GM18508 (cell line): ENCODE data around the gene MAN2C1.
"Not testable (repeated sequence)": the region's sequence is repeated elsewhere in the genome, so short reads cannot be mapped to it uniquely, and the experiment has no call there.

Source experiments
- ATAC-seq: cut with Tn5 transposase; IDR thresholded peaks from one replicate; pipeline ENCODE4 v1.9.1; 2021; ENCODE audit warnings: moderate number of reproducible peaks; ENCODE audit not compliant: insufficient read depth, unreplicated experiment

The MAN2C1 gene

GRCh38 chr15:75361989-75362641, 6.3 kb downstream of the MAN2C1 start:
- ATAC-seq = no peak

DNA sequence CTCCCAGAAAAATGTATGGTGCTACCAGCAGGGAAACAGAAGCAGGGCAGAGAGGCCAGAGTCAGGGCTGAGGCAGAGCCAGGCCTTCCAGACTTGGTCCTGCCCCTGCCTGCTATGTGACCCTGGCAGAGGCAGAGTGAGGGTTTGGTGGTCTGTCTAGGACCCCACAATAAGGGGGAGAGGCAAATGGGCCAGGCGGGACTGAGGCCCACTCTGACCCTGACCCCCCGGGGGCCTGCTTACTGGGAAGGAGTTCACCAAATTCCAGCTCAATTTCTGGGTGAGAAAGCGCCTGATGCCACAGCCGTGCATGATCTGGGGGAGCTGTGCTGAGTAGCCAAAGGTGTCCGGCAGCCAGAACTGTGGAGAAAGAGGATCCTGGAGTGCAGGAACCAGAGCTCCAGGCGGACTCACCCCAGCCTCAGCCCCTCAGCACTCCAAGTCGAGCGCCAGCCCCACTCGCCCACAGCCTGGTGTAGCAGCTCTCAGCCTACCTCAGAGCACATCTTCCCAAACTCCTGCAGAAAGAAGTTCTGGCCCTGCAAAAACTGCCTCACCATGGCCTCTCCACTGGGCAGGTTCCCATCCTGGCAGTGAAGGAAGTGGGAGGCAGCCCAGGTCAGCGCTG, 6.9 kb downstream of the MAN2C1 start:
- ATAC-seq = no peak

- no peak for ATAC-seq
Measured at GRCh38 chr15:75360856-75361255, 7.6 kb downstream of the MAN2C1 start.

GRCh38 chr15:75360391-75360790, 8.0 kb downstream of the MAN2C1 start:
- ATAC-seq = no peak

DNA sequence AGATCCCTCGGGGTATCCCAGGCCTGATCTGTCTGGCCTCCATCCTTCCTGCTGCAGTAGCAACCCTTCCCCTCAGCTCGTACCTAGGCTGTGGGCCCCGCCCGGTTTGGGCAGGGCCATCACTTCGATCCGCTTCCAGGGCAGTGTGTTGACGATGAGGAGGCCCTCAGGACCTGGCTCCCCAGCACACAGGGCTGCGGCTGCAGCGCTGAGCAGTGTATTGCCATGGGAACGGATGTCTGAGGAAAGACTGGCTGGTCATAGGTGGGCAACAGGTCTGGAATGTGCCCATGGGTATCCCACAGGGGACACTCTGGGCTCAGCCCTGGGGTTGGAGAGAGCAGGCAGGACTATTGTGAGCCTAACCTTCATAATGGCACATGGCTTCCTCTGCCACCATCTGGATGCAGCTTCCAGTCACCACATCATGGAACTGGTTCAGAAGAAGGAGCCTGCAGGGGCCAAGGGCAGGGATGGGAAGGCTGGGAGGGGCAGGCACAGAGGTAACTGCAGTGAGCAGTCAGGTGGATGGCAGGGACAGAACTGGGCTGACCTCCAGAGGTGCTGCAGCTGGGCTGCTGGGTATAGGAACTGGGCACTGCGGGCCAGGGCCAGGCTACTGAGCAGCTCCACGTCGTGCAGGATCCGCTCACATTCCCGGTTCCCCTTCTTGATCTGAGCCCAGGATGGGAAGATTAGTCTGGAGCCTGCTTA, 8.7 kb downstream of the MAN2C1 start:
- no peak for ATAC-seq

DNA sequence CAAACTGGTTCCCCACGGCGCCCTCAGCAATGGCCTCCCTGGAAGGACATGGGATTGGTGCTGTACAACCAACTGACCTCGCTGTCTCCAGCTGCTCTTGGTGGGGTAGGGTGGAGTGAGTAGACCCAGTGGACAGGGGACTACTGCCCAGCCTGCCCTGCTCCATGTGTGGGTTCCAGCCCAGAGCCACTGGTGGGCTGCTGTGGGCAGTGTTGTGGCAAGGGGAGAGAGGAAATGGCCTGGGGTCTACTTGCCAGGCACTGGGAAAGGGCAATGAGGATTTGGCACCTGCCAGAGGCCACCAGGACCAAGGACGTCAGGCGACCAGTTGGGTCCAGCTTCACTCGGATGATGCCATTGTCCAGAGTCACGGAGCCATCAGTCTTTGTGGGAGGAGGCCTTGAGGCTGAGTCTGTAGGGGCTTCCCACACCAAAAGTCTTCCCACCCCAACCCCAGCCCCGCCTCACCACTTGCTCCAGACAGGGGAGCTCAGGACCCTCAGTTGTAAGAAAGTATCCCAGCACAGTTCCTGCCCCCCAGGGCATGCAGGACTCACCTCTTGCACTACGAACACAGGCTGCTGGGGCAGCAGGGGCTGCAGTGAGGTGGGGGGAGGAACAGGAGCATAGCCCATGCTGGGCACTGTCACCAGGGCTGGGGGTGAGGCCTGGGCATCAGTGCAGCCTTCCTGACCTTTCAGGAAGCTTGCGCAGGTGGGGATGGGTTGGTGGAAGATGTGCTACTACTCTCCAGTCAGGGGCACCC, 9.5 kb downstream of the MAN2C1 start:
- ATAC-seq = no peak

- no peak for ATAC-seq
Measured at GRCh38 chr15:75357976-75358673, 10.3 kb downstream of the MAN2C1 start.

- no peak for ATAC-seq
Measured at GRCh38 chr15:75356517-75356916, 11.9 kb downstream of the MAN2C1 start.

- no peak for ATAC-seq
Measured at GRCh38 chr15:75356006-75356405, 12.4 kb downstream of the MAN2C1 start.

DNA sequence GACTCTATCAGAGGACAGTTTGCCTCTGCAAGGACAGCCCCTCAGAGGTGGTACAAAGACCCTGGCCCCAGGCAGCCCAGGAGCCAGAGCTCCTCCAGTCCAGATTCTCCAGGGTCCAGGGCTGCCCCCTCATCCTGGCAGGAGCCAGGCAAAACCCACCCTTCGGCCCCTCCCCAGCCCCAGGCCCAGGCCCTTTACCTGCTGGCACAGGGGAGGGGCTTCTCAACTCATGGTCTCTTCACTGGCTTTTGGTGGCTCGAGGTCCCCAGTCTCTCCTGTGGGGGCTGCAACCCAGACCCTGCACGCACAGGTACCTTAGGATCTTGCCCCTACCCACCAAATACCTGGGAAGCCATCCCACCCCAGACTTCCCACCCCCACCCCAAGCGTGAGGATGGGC, 13.0 kb downstream of the MAN2C1 start:
- ATAC-seq = no peak

DNA sequence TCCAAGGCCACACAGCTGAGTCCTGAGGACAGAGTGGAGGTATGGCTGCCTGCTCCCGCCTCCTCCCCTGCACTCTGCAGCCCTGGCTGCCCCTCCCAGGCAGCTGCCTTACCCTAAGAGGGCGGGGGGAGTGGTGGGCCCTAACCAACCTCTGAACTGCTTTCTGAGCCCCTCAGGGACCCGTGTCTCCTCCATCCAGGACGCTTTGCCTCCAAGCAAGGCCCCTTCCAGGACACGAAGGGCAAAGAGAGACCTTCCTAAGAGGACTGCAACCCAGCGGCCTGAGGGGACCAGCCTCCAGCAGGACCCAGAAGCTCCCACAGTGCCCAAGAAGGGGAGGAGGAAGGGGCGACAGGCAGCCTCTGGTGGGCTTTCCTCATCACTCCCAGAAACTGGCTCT, 14.0 kb downstream of the MAN2C1 start:
- no peak for ATAC-seq

DNA sequence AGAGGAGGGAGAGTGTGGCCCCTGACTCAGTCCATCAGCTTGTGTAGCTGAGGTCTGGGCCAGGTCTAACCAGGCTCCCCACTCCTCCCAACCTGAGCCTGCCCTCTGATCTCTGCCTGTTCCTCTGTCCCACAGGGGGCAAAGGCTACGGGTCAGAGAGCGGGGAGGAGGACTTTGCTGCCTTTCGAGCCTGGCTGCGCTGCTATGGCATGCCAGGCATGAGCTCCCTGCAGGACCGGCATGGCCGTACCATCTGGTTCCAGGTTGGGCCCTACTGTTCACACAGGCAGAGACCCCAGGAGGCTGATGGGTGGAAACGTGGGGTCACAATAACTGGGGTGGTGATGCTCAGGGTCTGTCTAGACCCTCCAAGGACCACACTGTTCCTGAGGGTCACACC, 14.8 kb downstream of the MAN2C1 start:
- ATAC-seq = no peak

DNA sequence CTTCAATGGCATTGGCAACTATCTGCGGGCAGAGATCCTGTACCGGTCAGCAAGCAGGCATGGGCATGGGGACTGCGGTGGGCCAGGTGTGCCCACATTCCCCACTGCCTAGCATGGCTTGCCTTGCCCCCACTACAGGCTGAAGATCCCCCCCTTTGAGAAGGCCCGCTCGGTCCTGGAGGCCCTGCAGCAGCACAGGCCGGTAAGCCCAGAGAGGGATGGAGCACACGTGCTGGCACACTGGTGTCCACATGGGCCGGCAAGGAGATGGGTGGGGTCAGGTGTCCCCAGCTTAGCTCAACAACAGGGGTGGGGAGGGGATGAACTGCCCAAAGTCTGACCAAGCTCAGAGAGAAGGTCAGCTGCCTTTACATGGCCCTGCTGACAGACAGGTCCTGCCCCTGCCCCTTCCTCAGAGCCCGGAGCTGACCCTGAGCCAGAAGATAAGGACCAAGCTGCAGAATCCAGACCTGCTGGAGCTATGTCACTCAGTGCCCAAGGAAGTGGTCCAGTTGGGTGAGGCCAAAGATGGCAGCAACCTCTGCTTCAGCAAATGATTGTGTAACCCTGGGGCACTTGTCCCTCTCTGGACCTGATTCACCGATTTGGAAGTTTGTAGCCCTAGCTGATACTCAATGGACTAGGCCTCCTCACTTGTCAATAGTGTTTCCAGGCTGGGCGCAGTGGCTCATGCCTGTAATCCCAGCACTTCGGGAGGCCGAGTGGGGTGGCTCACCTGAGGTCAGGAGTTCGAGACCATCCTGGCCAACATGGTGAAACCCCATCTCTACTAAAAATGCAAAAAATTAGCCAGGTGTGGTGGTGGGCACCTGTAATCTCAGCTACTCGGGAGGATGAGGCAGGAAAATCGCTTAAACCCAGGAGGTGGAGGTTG, 16.0 kb downstream of the MAN2C1 start:
- no peak for ATAC-seq

GRCh38 chr15:75350601-75351361, 17.6 kb downstream of the MAN2C1 start:
- ATAC-seq = no peak

- no peak for ATAC-seq
Measured at GRCh38 chr15:75349851-75350588, 18.4 kb downstream of the MAN2C1 start.

DNA sequence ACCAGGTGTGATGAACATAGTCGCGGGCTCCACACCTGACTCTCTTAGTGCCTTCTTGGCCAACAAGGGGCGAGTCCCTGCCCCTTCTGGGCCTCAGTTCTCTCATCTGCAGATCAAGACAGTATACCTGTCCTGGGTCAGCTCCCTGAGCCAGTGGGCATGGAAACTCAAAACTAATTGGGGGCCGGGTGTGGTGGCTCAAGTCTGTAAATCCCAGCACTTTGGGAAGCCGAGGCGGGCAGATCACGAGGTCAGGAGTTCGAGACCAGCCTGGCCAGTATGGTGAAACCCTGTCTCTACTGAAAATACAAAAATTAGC, 19.1 kb downstream of the MAN2C1 start:
- not testable (repeated sequence) for ATAC-seq

GRCh38 chr15:75348562-75349350, 19.7 kb downstream of the MAN2C1 start:
- no peak for ATAC-seq
